HG03521 (cell line): ENCODE data around the gene MAEA.
"Not testable (repeated sequence)": the region's sequence is repeated elsewhere in the genome, so short reads cannot be mapped to it uniquely, and the experiment has no call there.

Experiments
- ATAC-seq: cut with Tn5 transposase; IDR thresholded peaks from one replicate; pipeline ENCODE4 v1.9.1; 2021; ENCODE audit warnings: mild to moderate bottlenecking, moderate library complexity; ENCODE audit not compliant: unreplicated experiment

MAEA gene

GRCh38 chr4:1318488-1319213, 29.0 kb downstream of the MAEA start:
- ATAC-seq, result no peak

- ATAC-seq, result no peak
Measured at GRCh38 chr4:1321486-1321885, 31.8 kb downstream of the MAEA start.

DNA sequence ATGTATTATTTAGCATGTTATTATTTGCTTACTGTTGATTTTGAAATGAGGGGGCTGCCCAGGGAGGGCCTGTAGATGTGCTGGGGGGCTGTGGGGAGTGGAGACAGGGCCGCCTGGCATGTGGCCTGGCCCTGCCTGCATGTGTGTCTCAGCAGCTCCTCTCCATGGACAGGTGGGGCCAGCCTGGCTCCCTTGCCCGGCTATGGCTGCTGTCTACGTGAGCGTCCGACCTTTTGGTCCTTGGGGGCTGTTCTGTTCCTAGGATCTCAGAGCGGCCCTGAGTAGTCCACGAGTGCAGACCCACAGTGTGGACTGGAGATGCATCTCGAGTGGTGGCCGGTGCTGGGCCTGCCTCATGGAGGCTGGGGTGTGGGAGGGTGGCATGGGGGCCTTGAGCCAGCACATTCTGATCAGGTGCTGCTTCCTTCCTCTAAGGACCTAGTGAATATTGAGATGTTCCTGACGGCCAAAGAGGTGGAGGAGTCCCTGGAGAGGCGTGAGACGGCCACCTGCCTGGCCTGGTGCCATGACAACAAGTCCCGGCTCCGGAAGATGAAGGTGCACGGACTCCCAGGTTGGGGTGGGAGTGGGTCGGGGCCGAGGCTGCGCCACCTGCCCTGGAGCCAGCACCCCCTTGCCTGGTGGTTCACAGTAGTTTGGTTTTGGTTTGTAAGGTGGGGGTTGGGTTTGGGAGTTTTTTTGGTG, 32.4 kb downstream of the MAEA start:
- no peak for ATAC-seq

DNA sequence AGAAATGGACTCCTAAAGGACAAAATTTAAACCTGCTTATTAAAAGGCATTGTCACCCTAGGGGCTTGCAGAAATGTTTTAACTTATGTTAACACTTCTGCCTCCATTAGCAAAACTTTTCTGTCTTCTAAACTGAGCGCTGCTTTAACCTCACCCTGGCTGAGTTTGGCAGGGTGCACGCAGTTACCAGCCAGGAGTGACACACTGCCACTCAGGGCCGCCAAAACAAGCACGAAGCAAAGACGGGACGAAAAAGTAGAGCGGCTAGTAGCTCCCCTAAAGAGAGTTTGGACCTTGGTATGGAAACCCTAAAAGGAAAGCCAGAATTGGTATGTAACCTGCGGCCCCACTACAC, 33.6 kb downstream of the MAEA start:
- ATAC-seq, result no peak

- no peak for ATAC-seq
Measured at GRCh38 chr4:1323635-1324442, 34.1 kb downstream of the MAEA start.

DNA sequence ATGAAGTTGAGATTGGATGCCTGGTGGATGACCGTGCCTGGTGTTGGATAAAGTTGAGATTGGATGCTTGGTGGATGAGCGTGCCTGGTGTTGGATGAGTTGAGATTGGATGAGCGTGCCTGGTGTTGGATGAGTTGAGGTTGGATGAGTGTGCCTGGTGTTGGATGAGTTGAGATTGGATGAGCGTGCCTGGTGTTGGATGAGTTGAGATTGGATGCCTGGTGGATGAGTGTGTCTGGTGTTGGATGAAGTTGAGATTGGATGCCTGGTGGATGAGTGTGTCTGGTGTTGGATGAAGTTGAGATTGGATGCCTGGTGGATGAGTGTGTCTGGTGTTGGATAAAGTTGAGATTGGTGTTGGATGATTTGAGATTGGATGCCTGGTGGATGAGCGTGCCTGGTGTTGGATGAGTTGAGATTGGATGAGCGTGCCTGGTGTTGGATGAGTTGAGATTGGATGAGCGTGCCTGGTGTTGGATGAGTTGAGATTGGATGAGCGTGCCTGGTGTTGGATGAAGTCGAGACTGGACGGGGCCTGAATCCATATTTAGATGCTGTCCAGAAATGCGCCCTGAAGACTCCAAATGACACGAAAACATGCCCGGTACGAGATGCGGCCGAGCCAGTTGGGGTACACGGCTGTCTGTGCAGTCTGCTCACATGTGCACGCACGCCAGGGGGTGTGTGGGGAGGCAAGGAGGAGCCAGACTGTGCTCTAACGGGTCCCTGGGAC, 34.9 kb downstream of the MAEA start:
- not testable (repeated sequence) for ATAC-seq

DNA sequence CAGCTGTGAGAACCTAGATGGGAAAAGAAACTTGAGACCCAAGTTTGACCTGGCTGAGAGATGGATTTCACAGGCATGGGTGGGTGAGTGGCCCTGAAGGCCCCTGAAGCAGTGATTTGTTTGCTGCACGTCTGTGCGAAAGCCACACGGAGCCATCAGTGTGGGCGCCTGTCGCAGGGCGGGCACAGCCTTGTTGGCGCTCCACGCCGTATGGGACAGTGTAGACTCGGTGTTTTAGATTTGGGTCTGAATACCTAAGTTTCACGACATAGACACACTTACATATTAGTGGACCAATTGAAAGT, 35.4 kb downstream of the MAEA start:
- ATAC-seq, result no peak

GRCh38 chr4:1325681-1326635, 36.3 kb downstream of the MAEA start:
- ATAC-seq, result no peak

- no peak for ATAC-seq
Measured at GRCh38 chr4:1326751-1327525, 37.2 kb downstream of the MAEA start.

DNA sequence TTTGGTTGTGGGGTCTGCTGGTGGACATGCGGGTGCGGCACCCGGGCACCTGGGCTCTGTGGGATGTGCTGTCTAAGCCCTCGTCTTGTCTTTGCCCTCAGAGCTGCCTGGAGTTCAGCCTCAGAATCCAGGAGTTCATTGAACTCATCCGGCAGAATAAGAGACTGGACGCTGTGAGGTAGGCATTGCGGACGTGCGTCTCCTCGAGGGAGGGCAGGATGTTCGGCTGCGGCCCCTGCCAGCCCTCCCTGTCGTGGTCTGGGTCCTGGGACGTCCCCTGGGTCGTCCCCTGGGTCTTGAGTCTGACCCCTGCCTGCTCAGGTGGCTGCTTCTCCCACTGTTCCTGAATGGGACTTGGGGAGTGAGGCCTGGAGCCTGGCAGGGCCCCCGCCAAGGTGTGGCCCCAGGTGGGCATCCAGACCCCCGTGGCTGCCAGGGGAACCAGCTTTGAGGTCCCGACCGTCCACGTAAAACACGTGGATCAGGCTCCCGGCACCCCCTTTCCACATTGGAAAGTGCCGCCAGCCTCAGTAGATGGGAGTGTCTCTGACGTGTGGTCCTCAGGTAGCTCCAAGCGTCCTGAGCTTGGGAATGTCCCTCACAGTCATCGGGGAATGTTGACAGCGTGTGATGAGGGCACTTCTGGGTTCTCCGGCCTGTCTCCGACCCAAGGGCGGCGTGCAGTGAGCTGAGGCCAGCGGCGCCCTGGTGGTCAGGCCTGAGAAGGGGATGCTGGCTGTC, 38.0 kb downstream of the MAEA start:
- ATAC-seq, result no peak

GRCh38 chr4:1328267-1329155, 38.8 kb downstream of the MAEA start:
- ATAC-seq, result no peak

DNA sequence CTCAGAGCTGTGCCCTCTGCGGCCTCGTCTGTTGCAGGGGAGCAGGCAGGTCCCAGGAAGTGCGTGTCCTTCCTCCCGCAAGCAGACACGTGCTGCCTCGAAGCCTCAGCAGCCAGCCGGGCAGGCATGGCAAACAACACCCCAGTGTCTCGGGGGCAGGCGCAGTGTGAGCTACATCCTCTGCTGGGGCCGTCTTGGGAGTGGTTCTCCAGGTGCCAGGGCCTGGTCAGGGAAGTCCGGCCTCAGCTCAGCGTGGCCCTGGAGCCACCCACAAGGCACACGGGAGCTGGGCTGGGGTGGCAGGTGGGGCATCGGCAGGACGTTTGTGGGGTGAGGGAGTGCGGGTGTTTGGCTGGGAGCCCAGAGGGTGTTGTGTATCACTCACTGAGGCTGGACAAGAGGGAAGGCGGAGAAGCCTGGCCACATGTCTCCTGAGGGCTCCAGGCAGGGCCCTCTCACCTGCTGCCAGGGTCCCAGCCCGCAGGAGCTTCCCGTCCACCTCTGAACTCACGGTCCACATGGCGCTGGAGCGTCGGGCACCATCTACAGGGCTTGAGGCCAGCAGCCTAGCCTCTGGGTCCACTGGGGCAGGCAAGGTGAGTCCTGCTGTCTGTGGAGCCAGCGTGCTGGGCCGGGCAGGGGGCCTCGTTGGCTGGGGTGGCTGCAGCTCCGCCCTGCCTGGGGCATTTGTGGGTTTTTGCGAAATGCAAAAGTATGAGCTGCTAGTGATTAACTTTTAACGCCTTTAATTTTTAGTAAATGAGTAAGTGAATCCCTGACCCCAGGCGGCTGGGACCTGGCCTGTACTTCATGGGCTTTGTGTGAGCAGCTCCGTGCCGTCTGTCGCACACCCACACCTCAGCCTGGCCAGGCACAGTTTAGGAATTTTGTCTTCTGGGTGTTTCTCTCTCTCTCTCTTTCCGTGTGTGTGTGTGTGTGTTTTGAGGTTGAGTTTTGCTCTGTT, 40.0 kb downstream of the MAEA start:
- ATAC-seq, result no peak

GRCh38 chr4:1330761-1331590, 41.3 kb downstream of the MAEA start:
- no peak for ATAC-seq

DNA sequence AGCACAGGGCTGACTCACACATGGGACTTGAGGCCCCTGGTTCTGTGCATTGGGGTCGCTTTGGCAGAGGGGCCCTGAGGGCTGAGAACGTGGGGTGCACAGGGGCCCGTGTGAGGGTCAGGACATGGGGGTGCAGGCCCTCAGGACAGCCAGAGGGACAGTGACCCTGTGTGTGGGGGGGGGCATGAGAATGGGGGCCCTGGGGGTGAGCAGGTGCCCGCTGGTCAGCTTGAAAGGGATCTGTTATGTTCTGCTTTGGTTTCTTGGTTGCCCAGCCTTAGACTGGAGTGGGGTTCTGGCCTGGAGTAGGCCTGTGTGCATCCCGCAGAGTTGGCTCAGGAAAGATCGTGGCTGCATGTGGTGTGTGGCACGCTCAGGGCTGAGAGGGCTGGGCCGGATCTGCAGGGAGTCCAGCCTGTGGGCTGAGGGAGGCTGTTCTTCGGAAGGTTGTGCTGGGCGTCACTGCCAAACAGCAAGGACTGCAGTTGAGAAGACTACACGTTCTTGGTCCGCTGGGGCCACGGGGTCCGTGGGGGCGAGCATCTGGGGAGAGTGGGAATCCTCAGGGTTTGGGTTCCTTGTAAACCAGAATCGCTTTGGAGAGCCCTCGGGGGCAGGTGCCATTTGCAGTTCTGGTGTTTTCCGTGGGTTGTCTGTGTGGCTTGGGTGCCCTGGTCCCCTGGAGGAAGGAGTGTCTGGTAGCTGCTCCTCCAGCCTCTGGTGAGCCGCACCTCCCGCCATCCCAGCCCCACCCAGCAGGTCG, 42.1 kb downstream of the MAEA start:
- no peak for ATAC-seq

- no peak for ATAC-seq
Measured at GRCh38 chr4:1332686-1333085, 43.0 kb downstream of the MAEA start.
